Heart left ventricle (tissue), 13 donors: Measurements from ENCODE around the gene OR6V1.

Experiments used
- POLR2A ChIP-seq, 2 donors: fragments of 450-650 bp; IDR thresholded peaks; one replicate each; pipeline ENCODE4 v1.6.1; 2017; ENCODE audit warnings: antibody characterized with exemption in 2 of 2, mild to moderate bottlenecking in 2 of 2, moderate library complexity in 2 of 2
- TF ChIP-seq, protein P1 (sequence below), 12 donors: fragments of 200-600 bp; sonication (generic) in 4 of 12; IDR thresholded peaks; one replicate each; pipeline versions ENCODE4 v1.5.0 to v1.8.0; 2018 to 2022; ENCODE audit warnings: antibody characterized with exemption in 12 of 12, mild to moderate bottlenecking in 5 of 12
- donor health status: ischemic (EF 13 %, LVEDD 7.1; RV severe dilation, severe dysfunction).
- donor health status: DM: no; HTN: yes; CAD: no.
- donor health status: DM: no; HTN: no; CAD: no.
- donor health status: ischemic (EF 25% LVEDD 6.9; RV normal size, moderate dysfunction).
- donor health status: ischemic (EF 25% LVEDD 5.7; RV mildly dilated, moderate dysfunction).
- donor health status: ischemic (EF 35%, LVEDD 5.7; RV mildly dilated, moderate dysfunction).
- donor health status: nonischemic (EF 11% LVEDD 7.7; RV severe dilation, severe dysfunction).
- donor health status: DM: yes; HTN: yes; CAD: no.
- donor health status: PGD.
- donor health status: ischemic (EF 29% LVEDD 5.4; RV normal size, mild dysfunction).
- donor health status: nonischemic (EF 23%, LVEDD 6.1; RV moderate dilation, normal function).

DNA sequence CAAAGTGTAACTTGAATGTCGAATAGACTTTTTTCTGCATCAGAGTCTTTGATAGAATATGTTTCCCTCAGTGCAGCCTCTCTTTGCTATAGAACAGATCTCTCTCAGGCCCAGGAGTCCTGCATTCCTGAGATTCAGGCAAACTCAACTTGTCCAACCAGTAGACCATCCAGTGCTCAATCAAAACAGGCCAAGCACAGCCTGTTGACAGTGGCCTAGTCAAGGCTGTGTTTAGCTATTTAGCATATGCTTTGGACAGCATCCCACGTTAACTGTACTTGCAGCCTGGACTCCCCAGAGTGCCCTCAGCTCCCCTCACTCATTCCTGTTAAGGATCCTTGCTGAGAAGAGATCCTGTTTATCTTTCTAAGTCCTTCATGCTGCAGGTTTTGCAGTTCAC is 16.3 kb downstream of the OR6V1 start:
- TF ChIP-seq, protein P1, sequence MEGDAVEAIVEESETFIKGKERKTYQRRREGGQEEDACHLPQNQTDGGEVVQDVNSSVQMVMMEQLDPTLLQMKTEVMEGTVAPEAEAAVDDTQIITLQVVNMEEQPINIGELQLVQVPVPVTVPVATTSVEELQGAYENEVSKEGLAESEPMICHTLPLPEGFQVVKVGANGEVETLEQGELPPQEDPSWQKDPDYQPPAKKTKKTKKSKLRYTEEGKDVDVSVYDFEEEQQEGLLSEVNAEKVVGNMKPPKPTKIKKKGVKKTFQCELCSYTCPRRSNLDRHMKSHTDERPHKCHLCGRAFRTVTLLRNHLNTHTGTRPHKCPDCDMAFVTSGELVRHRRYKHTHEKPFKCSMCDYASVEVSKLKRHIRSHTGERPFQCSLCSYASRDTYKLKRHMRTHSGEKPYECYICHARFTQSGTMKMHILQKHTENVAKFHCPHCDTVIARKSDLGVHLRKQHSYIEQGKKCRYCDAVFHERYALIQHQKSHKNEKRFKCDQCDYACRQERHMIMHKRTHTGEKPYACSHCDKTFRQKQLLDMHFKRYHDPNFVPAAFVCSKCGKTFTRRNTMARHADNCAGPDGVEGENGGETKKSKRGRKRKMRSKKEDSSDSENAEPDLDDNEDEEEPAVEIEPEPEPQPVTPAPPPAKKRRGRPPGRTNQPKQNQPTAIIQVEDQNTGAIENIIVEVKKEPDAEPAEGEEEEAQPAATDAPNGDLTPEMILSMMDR (IDR thresholded peaks at IDR 0.05), result no peak
- TF ChIP-seq POLR2A (IDR thresholded peaks at IDR 0.05), result no peak
